Measurements from ENCODE around the gene CGNL1.

Gene CGNL1

GRCh38 chr15:57477736-57478522 is 101.6 kb downstream of the CGNL1 start:
- Mint-ChIP-seq H3K4me3 (no peak overlapping the region), H3K36me3 (ENCODE audit: low read depth) (no peaks in the 10 kb centered on the region), H3K27me3 (ENCODE audit: low read depth) (peaks cover 6% of the 10 kb centered on the region), H3K9me3 (no peaks in the 10 kb centered on the region), H3K27ac (no peak overlapping the region), H3K4me1 (ENCODE audit: low read depth) (no peaks in the 10 kb centered on the region)
- DNase-seq (ENCODE audit: low spot score), result no peak

GRCh38 chr15:57479005-57479404 is 102.7 kb downstream of the CGNL1 start:
- Mint-ChIP-seq H3K4me1 (ENCODE audit: low read depth) (no peaks in the 10 kb centered on the region), H3K4me3 (no peak overlapping the region), H3K9me3 (no peaks in the 10 kb centered on the region)

GRCh38 chr15:57481038-57481705 is 104.9 kb downstream of the CGNL1 start:
- H3K27me3 Mint-ChIP-seq (ENCODE audit: low read depth), result peaks cover 16% of the 10 kb centered on the region
- H3K36me3 Mint-ChIP-seq (ENCODE audit: low read depth), result no peaks in the 10 kb centered on the region
- H3K9me3 Mint-ChIP-seq, result no peaks in the 10 kb centered on the region
- H3K4me1 Mint-ChIP-seq (ENCODE audit: low read depth), result no peaks in the 10 kb centered on the region
- DNase-seq (ENCODE audit: low spot score), result no peak
- no peak overlapping the region for H3K27ac Mint-ChIP-seq
- H3K4me3 Mint-ChIP-seq, result no peak overlapping the region

More at GRCh38 chr15:57479005-57479404, 102.7 kb downstream of the CGNL1 start:
- Mint-ChIP-seq H3K27me3 (ENCODE audit: low read depth) (peaks cover 8% of the 10 kb centered on the region), H3K36me3 (ENCODE audit: low read depth) (no peaks in the 10 kb centered on the region), H3K27ac (no peak overlapping the region)
- no peak for DNase-seq (ENCODE audit: low spot score)

- no peak for DNase-seq (ENCODE audit: low spot score)
- Mint-ChIP-seq H3K9me3 (no peaks in the 10 kb centered on the region), H3K27me3 (ENCODE audit: low read depth) (peaks cover 26% of the 10 kb centered on the region), H3K4me1 (ENCODE audit: low read depth) (no peaks in the 10 kb centered on the region), H3K27ac (no peak overlapping the region), H3K36me3 (ENCODE audit: low read depth) (no peaks in the 10 kb centered on the region), H3K4me3 (no peak overlapping the region)
These were observed 109.6 kb downstream of the CGNL1 start for GRCh38 chr15:57485869-57486268.

GRCh38 chr15:57486833-57487232 is 110.5 kb downstream of the CGNL1 start:
- Mint-ChIP-seq H3K9me3 (no peaks in the 10 kb centered on the region), H3K4me1 (ENCODE audit: low read depth) (no peaks in the 10 kb centered on the region), H3K36me3 (ENCODE audit: low read depth) (no peaks in the 10 kb centered on the region), H3K27ac (no peak overlapping the region), H3K27me3 (ENCODE audit: low read depth) (peaks cover 31% of the 10 kb centered on the region), H3K4me3 (no peak overlapping the region)
- DNase-seq (ENCODE audit: low spot score), result no peak

GRCh38 chr15:57489122-57489521 is 112.8 kb downstream of the CGNL1 start:
- Mint-ChIP-seq H3K36me3 (ENCODE audit: low read depth) (no peaks in the 10 kb centered on the region), H3K27me3 (ENCODE audit: low read depth) (peaks cover 31% of the 10 kb centered on the region), H3K9me3 (no peaks in the 10 kb centered on the region), H3K27ac (no peak overlapping the region), H3K4me1 (ENCODE audit: low read depth) (no peaks in the 10 kb centered on the region), H3K4me3 (no peak overlapping the region)
- no peak for DNase-seq (ENCODE audit: low spot score)

- H3K27ac Mint-ChIP-seq, result no peak overlapping the region
- H3K4me3 Mint-ChIP-seq, result no peak overlapping the region
- H3K9me3 Mint-ChIP-seq, result no peaks in the 10 kb centered on the region
- DNase-seq (ENCODE audit: low spot score), result no peak
- no peaks in the 10 kb centered on the region for H3K4me1 Mint-ChIP-seq (ENCODE audit: low read depth)
- H3K27me3 Mint-ChIP-seq (ENCODE audit: low read depth), result peaks cover 14% of the 10 kb centered on the region
- H3K36me3 Mint-ChIP-seq (ENCODE audit: low read depth), result no peaks in the 10 kb centered on the region
These were observed 117.0 kb downstream of the CGNL1 start for GRCh38 chr15:57493351-57493750.

- H3K4me3 Mint-ChIP-seq, result no peak overlapping the region
- no peak overlapping the region for H3K27ac Mint-ChIP-seq
- no peaks in the 10 kb centered on the region for H3K4me1 Mint-ChIP-seq (ENCODE audit: low read depth)
- H3K27me3 Mint-ChIP-seq (ENCODE audit: low read depth), result peaks cover 12% of the 10 kb centered on the region
- H3K36me3 Mint-ChIP-seq (ENCODE audit: low read depth), result no peaks in the 10 kb centered on the region
- no peaks in the 10 kb centered on the region for H3K9me3 Mint-ChIP-seq
- no peak for DNase-seq (ENCODE audit: low spot score)
These were observed 118.3 kb downstream of the CGNL1 start for GRCh38 chr15:57494581-57494980.

- peaks cover 9% of the 10 kb centered on the region for H3K27me3 Mint-ChIP-seq (ENCODE audit: low read depth)
- H3K36me3 Mint-ChIP-seq (ENCODE audit: low read depth), result no peaks in the 10 kb centered on the region
- no peaks in the 10 kb centered on the region for H3K4me1 Mint-ChIP-seq (ENCODE audit: low read depth)
- DNase-seq (ENCODE audit: low spot score), result no peak
- H3K4me3 Mint-ChIP-seq, result no peak overlapping the region
- H3K27ac Mint-ChIP-seq, result no peak overlapping the region
- no peaks in the 10 kb centered on the region for H3K9me3 Mint-ChIP-seq
These were observed 118.7 kb downstream of the CGNL1 start for GRCh38 chr15:57495041-57495440.

GRCh38 chr15:57495554-57496165 is 119.4 kb downstream of the CGNL1 start:
- no peak for DNase-seq (ENCODE audit: low spot score)
- H3K27me3 Mint-ChIP-seq (ENCODE audit: low read depth), result peaks cover 9% of the 10 kb centered on the region
- no peaks in the 10 kb centered on the region for H3K4me1 Mint-ChIP-seq (ENCODE audit: low read depth)
- H3K27ac Mint-ChIP-seq, result no peak overlapping the region
- no peaks in the 10 kb centered on the region for H3K36me3 Mint-ChIP-seq (ENCODE audit: low read depth)
- no peaks in the 10 kb centered on the region for H3K9me3 Mint-ChIP-seq
- no peak overlapping the region for H3K4me3 Mint-ChIP-seq

- Mint-ChIP-seq H3K4me1 (ENCODE audit: low read depth) (no peaks in the 10 kb centered on the region), H3K27me3 (ENCODE audit: low read depth) (peaks cover 5% of the 10 kb centered on the region), H3K27ac (no peak overlapping the region), H3K36me3 (ENCODE audit: low read depth) (no peaks in the 10 kb centered on the region), H3K4me3 (no peak overlapping the region), H3K9me3 (no peaks in the 10 kb centered on the region)
- DNase-seq (ENCODE audit: low spot score), result no peak
These were observed 120.3 kb downstream of the CGNL1 start for GRCh38 chr15:57496594-57496945.

- H3K27me3 Mint-ChIP-seq (ENCODE audit: low read depth), result peaks cover 4% of the 10 kb centered on the region
- DNase-seq (ENCODE audit: low spot score), result no peak
- no peaks in the 10 kb centered on the region for H3K4me1 Mint-ChIP-seq (ENCODE audit: low read depth)
- H3K9me3 Mint-ChIP-seq, result no peaks in the 10 kb centered on the region
- no peaks in the 10 kb centered on the region for H3K36me3 Mint-ChIP-seq (ENCODE audit: low read depth)
- no peak overlapping the region for H3K27ac Mint-ChIP-seq
- H3K4me3 Mint-ChIP-seq, result no peak overlapping the region
These were observed 120.9 kb downstream of the CGNL1 start for GRCh38 chr15:57496946-57497869.

GRCh38 chr15:57500256-57500655 is 124.0 kb downstream of the CGNL1 start:
- no peak overlapping the region for H3K4me3 Mint-ChIP-seq
- no peaks in the 10 kb centered on the region for H3K9me3 Mint-ChIP-seq
- no peaks in the 10 kb centered on the region for H3K4me1 Mint-ChIP-seq (ENCODE audit: low read depth)
- H3K27ac Mint-ChIP-seq, result no peak overlapping the region
- no peaks in the 10 kb centered on the region for H3K27me3 Mint-ChIP-seq (ENCODE audit: low read depth)
- H3K36me3 Mint-ChIP-seq (ENCODE audit: low read depth), result no peaks in the 10 kb centered on the region
- no peak for DNase-seq (ENCODE audit: low spot score)
